ENCODE measurements around the gene ERC1.

The ERC1 gene

GRCh38 chr12:1305063-1305434 lies 314.0 kb downstream of the ERC1 start:
- no peak for DNase-seq (ENCODE audit: extremely low spot score)
- ChIA-PET POLR2A (no interaction called here), CTCF (interaction anchor here (1.5 kb wide), 1 partner anchor 17 kb away, joined by 5 read pairs; no protein-coding TSS in a partner anchor)
- no peak for TF ChIP-seq CTCF (IDR thresholded peaks at IDR 0.05; ENCODE audit: control extremely low read depth, extremely low read depth, low read depth, missing control alignments)

- DNase-seq (ENCODE audit: extremely low spot score), result no peak
- no peak for TF ChIP-seq CTCF (IDR thresholded peaks at IDR 0.05; ENCODE audit: control extremely low read depth, extremely low read depth, low read depth, missing control alignments)
- CTCF ChIA-PET, result interaction anchor here (1.0 to 1.5 kb wide), 2 partner anchors 18 to 26 kb away, joined by 3 to 5 read pairs; no protein-coding TSS in a partner anchor
- POLR2A ChIA-PET, result no interaction called here
Measured at GRCh38 chr12:1305791-1306500, 314.9 kb downstream of the ERC1 start.

- ChIA-PET POLR2A (no interaction called here), CTCF (no interaction called here)
- no peak for TF ChIP-seq CTCF (IDR thresholded peaks at IDR 0.05; ENCODE audit: control extremely low read depth, extremely low read depth, low read depth, missing control alignments)
- no peak for DNase-seq (ENCODE audit: extremely low spot score)
Measured at GRCh38 chr12:1306817-1307216, 315.8 kb downstream of the ERC1 start.

- no peak for TF ChIP-seq CTCF (IDR thresholded peaks at IDR 0.05; ENCODE audit: control extremely low read depth, extremely low read depth, low read depth, missing control alignments)
- CTCF ChIA-PET, result no interaction called here
- POLR2A ChIA-PET, result no interaction called here
- no peak for DNase-seq (ENCODE audit: extremely low spot score)
Measured at GRCh38 chr12:1307796-1308195, 316.8 kb downstream of the ERC1 start.

- ChIA-PET CTCF (interaction anchor here (1.0 kb wide), 1 partner anchor 9 kb away, joined by 3 read pairs; no protein-coding TSS in a partner anchor), POLR2A (no interaction called here)
- no peak for TF ChIP-seq CTCF (IDR thresholded peaks at IDR 0.05; ENCODE audit: control extremely low read depth, extremely low read depth, low read depth, missing control alignments)
- no peak for DNase-seq (ENCODE audit: extremely low spot score)
Measured at GRCh38 chr12:1309613-1310012, 318.6 kb downstream of the ERC1 start.

GRCh38 chr12:1310653-1311052 lies 319.6 kb downstream of the ERC1 start:
- CTCF ChIA-PET, result no interaction called here
- no peak for TF ChIP-seq CTCF (IDR thresholded peaks at IDR 0.05; ENCODE audit: control extremely low read depth, extremely low read depth, low read depth, missing control alignments)
- DNase-seq (ENCODE audit: extremely low spot score), result no peak
- POLR2A ChIA-PET, result no interaction called here
